Measurements from ENCODE around the gene BCKDHA.

The BCKDHA gene

GRCh38 chr19:41424335-41425173, 26.9 kb downstream of the BCKDHA start:
- no peak for TF ChIP-seq CTCF (IDR thresholded peaks at IDR 0.05; ENCODE audit: low read depth, low read length, missing control alignments)
- H3K4me3 ChIP-seq (replicated peaks; ENCODE audit: low read depth, low read length): no peak overlapping the region
- no peak for DNase-seq (ENCODE audit: extremely low read depth, low read depth)

GRCh38 chr19:41425174-41426115, 27.8 kb downstream of the BCKDHA start:
- no peak for TF ChIP-seq CTCF (IDR thresholded peaks at IDR 0.05; ENCODE audit: low read depth, low read length, missing control alignments)
- H3K4me3 ChIP-seq (replicated peaks; ENCODE audit: low read depth, low read length): no peak overlapping the region
- no peak for DNase-seq (ENCODE audit: extremely low read depth, low read depth)

- DNase-seq (ENCODE audit: extremely low read depth, low read depth): no peak
- TF ChIP-seq CTCF (IDR thresholded peaks at IDR 0.05; ENCODE audit: low read depth, low read length, missing control alignments): no peak
- no peak overlapping the region for H3K4me3 ChIP-seq (replicated peaks; ENCODE audit: low read depth, low read length)
These were observed 28.7 kb downstream of the BCKDHA start for GRCh38 chr19:41426116-41426841.

GRCh38 chr19:41426952-41427646, 29.5 kb downstream of the BCKDHA start, which contains the start of gene B3GNT8:
Gene B3GNT8 (minus strand): TSS chr19:41427374. CDS start chr19:41426778, 596 bp downstream.
- no peak for DNase-seq (ENCODE audit: extremely low read depth, low read depth)
- peak within 1 kb of the TSS; percentile 20 for H3K4me3 ChIP-seq (replicated peaks; ENCODE audit: low read depth, low read length)

GRCh38 chr19:41427647-41428480, 30.2 kb downstream of the BCKDHA start:
- no peak for TF ChIP-seq CTCF (IDR thresholded peaks at IDR 0.05; ENCODE audit: low read depth, low read length, missing control alignments)
- no peak overlapping the region for H3K4me3 ChIP-seq (replicated peaks; ENCODE audit: low read depth, low read length)
- DNase-seq (ENCODE audit: extremely low read depth, low read depth): no peak

More at GRCh38 chr19:41426952-41427646, 29.5 kb downstream of the BCKDHA start, which contains the start of gene B3GNT8:
- TF ChIP-seq CTCF (IDR thresholded peaks at IDR 0.05; ENCODE audit: low read depth, low read length, missing control alignments): no peak
